OCI-LY1 (cell line): ENCODE results near the gene SYNE1.

Experiments
- H2AFZ ChIP-seq: fragments of 200-600 bp; sonication (generic), shearing (Covaris generic); 2 replicates; pipeline ENCODE4 v1.6.0; 2014; ENCODE audit warnings: antibody characterized with exemption, mild to moderate bottlenecking, low read length
- H3F3A ChIP-seq: fragments of 200-600 bp; sonication (generic), shearing (Covaris generic); 2 replicates; pipeline ENCODE4 v1.6.0; 2014; ENCODE audit warnings: mild to moderate bottlenecking, antibody characterized with exemption, low read length, moderate library complexity; ENCODE audit not compliant: insufficient read depth
- H3K27ac ChIP-seq: fragments of 200-600 bp; sonication (generic); 2 replicates; pipeline ENCODE4 v1.5.1; 2014; ENCODE audit warnings: low read length, mixed run types, mild to moderate bottlenecking, low read depth; ENCODE audit not compliant: poor library complexity, severe bottlenecking
- H3K27me3 ChIP-seq: fragments of 200-600 bp; sonication (generic); 2 replicates; pipeline ENCODE4 v1.6.0; 2014; ENCODE audit warnings: antibody characterized with exemption, mild to moderate bottlenecking, low read length, moderate library complexity; ENCODE audit not compliant: insufficient read depth
- H3K36me3 ChIP-seq: fragments of 200-600 bp; sonication (generic); 2 replicates; pipeline ENCODE4 v1.6.1; 2014; ENCODE audit warnings: mild to moderate bottlenecking, antibody characterized with exemption, low read length, moderate library complexity, mixed read lengths; ENCODE audit not compliant: insufficient read depth
- H3K4me1 ChIP-seq: fragments of 200-600 bp; sonication (generic); 2 replicates; pipeline ENCODE4 v1.5.1; 2014; ENCODE audit warnings: mild to moderate bottlenecking, low read length, moderate library complexity; ENCODE audit not compliant: insufficient read depth, severe bottlenecking
- H3K4me2 ChIP-seq: fragments of 200-600 bp; sonication (generic), shearing (Covaris generic); 2 replicates; pipeline ENCODE4 v1.6.1; 2014; ENCODE audit warnings: low read length
- H3K4me3 ChIP-seq: fragments of 200-600 bp; sonication (generic); 2 replicates; pipeline ENCODE4 v1.5.1; 2014; ENCODE audit warnings: low read length, low read depth, mild to moderate bottlenecking, mixed read lengths; ENCODE audit not compliant: poor library complexity, severe bottlenecking
- H3K79me2 ChIP-seq: fragments of 200-600 bp; shearing (Covaris generic); 2 replicates; pipeline ENCODE4 v1.6.1; 2016; ENCODE audit warnings: mixed run types, low read length, mixed read lengths; ENCODE audit not compliant: insufficient read depth
- H3K9ac ChIP-seq: fragments of 200-600 bp; sonication (generic), shearing (Covaris generic); 2 replicates; pipeline ENCODE4 v1.6.1; 2014; ENCODE audit warnings: mild to moderate bottlenecking, low read length, mixed read lengths
- H3K9me2 ChIP-seq: fragments of 200-600 bp; sonication (generic), shearing (Covaris generic); 2 replicates; pipeline ENCODE4 v1.6.1; 2014; ENCODE audit warnings: low read depth, mild to moderate bottlenecking, low read length, mixed read lengths
- H3K9me3 ChIP-seq: fragments of 200-600 bp; shearing (Covaris generic); 2 replicates; pipeline ENCODE4 v1.6.1; 2014; ENCODE audit warnings: low read length, mixed read lengths
- H4K20me1 ChIP-seq: fragments of 200-600 bp; sonication (generic), shearing (Covaris generic); 2 replicates; pipeline ENCODE4 v1.6.0; 2016; ENCODE audit warnings: mild to moderate bottlenecking, low read length; ENCODE audit not compliant: insufficient read depth
- EZH2 ChIP-seq: fragments of 200-600 bp; sonication (generic), shearing (Covaris generic); IDR thresholded peaks from 2 replicates; pipeline ENCODE4 v1.8.0; 2017; ENCODE audit warnings: borderline replicate concordance, mixed run types, mild to moderate bottlenecking, antibody characterized with exemption, low read length, moderate library complexity, mixed read lengths
- TF ChIP-seq, protein P1 (sequence below): fragments of 200-600 bp; sonication (generic), shearing (Covaris generic); IDR thresholded peaks from 2 replicates; pipeline ENCODE4 v1.5.1; 2017; ENCODE audit warnings: mild to moderate bottlenecking, antibody characterized with exemption, low read length, moderate library complexity, mixed read lengths

SYNE1 gene

DNA sequence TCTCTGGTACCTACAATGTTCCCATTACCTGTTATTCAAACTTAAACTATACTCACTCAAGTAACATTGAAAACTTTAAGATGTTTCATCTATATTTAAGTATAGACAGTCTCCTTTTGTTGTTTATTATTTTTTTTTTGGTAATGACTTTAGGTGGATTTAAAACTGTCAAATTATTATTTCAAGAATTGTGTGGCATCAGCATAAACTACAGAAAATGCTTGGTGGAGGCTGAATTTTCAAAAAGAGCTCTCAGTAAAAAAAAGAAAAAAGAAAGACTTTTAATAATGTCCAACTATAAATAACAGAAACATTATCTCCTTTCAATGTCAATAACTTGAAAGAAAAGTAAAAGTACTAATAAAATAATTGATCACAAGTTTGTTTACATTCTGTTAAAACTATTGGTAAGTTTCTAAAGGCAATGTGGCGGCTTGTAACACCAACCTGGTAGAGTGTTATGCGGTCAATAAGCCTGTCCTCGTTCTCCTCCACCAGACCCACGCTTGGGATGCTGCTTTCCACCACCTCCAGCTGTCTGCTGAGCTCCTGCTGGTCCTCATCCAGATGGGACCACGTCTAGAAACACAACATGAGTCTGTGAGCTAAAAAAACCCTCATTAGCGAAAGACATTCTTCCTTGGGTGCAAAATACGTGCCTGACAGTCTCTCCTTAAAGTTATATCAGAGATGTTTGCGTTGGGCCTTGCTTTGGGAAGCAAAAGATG, 400.6 kb downstream of the SYNE1 start:
- Histone ChIP-seq H2AFZ (no peak overlapping the region), H3K4me3 (no peak overlapping the region), H3K9me3 (no peaks in the 10 kb centered on the region), H3K79me2 (no peaks in the 10 kb centered on the region), H3F3A (no peaks in the 10 kb centered on the region), H3K4me1 (no peaks in the 10 kb centered on the region), H3K9me2 (no peaks in the 10 kb centered on the region), H3K27ac (no peak overlapping the region), H4K20me1 (no peaks in the 10 kb centered on the region), H3K27me3 (no peaks in the 10 kb centered on the region), H3K9ac (no peak overlapping the region), H3K36me3 (peaks cover 86% of the 10 kb centered on the region), H3K4me2 (no peak overlapping the region)
- TF ChIP-seq EZH2 = no peak
- TF ChIP-seq, protein P1, sequence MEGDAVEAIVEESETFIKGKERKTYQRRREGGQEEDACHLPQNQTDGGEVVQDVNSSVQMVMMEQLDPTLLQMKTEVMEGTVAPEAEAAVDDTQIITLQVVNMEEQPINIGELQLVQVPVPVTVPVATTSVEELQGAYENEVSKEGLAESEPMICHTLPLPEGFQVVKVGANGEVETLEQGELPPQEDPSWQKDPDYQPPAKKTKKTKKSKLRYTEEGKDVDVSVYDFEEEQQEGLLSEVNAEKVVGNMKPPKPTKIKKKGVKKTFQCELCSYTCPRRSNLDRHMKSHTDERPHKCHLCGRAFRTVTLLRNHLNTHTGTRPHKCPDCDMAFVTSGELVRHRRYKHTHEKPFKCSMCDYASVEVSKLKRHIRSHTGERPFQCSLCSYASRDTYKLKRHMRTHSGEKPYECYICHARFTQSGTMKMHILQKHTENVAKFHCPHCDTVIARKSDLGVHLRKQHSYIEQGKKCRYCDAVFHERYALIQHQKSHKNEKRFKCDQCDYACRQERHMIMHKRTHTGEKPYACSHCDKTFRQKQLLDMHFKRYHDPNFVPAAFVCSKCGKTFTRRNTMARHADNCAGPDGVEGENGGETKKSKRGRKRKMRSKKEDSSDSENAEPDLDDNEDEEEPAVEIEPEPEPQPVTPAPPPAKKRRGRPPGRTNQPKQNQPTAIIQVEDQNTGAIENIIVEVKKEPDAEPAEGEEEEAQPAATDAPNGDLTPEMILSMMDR = no peak

DNA sequence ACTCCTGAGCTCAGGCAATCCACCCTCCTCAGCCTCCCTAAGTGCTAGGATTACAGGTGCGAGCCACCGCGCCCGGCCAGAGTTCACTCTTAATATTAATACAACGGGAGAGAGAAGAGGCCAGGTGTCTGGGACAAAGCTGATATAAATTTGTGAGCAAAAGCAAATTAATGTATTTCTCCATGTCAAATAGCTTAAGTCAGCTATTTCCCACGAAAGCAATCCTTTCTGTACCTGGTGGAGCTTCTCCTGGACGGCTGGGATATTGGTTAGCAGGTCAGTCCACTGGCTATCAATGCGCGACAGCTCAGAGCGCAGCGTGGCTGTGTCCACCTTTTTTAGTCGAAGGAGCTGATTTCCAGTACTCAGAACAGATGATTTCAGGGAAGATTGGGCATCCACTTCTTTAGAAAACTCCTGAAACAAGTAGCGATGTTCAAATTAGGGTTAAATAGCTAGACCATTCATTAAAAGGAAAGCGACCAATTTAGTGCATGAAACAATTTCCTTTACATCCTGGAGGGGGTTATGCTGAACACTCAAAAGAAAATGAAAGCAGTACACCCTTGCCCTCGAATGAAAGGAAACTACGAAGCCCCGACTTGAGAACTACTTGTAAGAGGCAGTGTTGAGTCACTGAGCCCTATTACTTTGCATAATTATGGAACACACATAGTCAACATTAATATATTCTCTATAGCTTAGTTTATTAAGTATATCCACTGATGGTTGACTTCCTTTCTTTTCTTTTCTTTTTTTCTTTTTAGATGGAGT, 403.4 kb downstream of the SYNE1 start:
- no peak for TF ChIP-seq EZH2
- TF ChIP-seq, protein P1 = no peak
- H3K9me2 ChIP-seq = no peaks in the 10 kb centered on the region
- H4K20me1 ChIP-seq = no peaks in the 10 kb centered on the region
- H3K4me3 ChIP-seq = no peak overlapping the region
- no peaks in the 10 kb centered on the region for H3K9me3 ChIP-seq
- H3K36me3 ChIP-seq = peaks cover 85% of the 10 kb centered on the region
- no peaks in the 10 kb centered on the region for H3K27me3 ChIP-seq
- H3K27ac ChIP-seq = no peak overlapping the region
- H3K4me1 ChIP-seq = no peaks in the 10 kb centered on the region
- no peaks in the 10 kb centered on the region for H3K79me2 ChIP-seq
- H3K4me2 ChIP-seq = no peak overlapping the region
- H3F3A ChIP-seq = no peaks in the 10 kb centered on the region
- no peak overlapping the region for H2AFZ ChIP-seq
- H3K9ac ChIP-seq = no peak overlapping the region

DNA sequence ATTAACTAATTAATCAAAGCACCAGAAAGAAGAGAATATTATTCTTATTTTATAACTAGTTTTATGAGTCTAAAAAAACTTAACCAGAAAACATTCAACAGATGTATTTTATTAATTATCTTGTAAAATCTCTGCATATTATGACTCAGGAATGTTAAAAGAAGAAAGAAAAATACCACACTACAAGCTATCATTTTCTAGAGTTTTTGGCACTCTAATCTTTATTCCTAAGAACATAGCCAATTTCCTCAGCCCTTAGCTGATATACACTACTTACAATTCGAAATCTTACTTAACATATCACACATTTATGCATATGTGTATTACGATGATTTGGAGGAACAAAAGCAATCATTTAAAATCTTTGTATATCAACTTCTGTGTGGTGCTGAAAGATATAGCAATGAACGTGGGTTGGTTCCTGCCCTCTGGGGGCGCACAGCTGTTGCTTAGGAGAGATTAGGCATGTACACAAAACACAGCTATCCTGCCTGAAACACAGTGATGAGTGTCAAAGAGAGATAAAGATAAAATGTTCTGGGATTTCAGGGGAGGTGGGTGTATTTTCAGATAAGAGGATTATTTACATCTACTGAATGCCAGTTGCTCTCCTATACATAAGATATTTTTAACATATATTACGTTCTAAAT, 404.5 kb downstream of the SYNE1 start:
- H3K4me2 ChIP-seq = no peak overlapping the region
- no peaks in the 10 kb centered on the region for H3K9me2 ChIP-seq
- H4K20me1 ChIP-seq = no peaks in the 10 kb centered on the region
- no peaks in the 10 kb centered on the region for H3K4me1 ChIP-seq
- H3F3A ChIP-seq = no peaks in the 10 kb centered on the region
- H3K9ac ChIP-seq = no peak overlapping the region
- no peak overlapping the region for H2AFZ ChIP-seq
- no peaks in the 10 kb centered on the region for H3K27me3 ChIP-seq
- H3K27ac ChIP-seq = no peak overlapping the region
- no peak for TF ChIP-seq EZH2
- TF ChIP-seq, protein P1 = no peak
- no peak overlapping the region for H3K4me3 ChIP-seq
- peaks cover 75% of the 10 kb centered on the region for H3K36me3 ChIP-seq
- H3K9me3 ChIP-seq = no peaks in the 10 kb centered on the region
- no peaks in the 10 kb centered on the region for H3K79me2 ChIP-seq
